HL-60 (cell line): ENCODE data around the gene ARFGAP3.

ENCODE experiments used
- DNase-seq, 2 experiments: peaks; one replicate each; pipeline ENCODE4 v3.0.0-alpha.2; 2010 to 2020; ENCODE audit warnings: low read depth in 1 of 2, low spot score in 1 of 2
- H3K27ac ChIP-seq: fragments of 250-450 bp; sonication (Bioruptor Pico); replicated peaks from 2 replicates; pipeline ENCODE4 v1.5.1; 2020; ENCODE audit warnings: mild to moderate bottlenecking, moderate library complexity
- H3K27me3 ChIP-seq: fragments of 250-450 bp; sonication (Bioruptor Pico); 2 replicates; pipeline ENCODE4 v1.5.1; 2021; ENCODE audit warnings: mild to moderate bottlenecking, moderate library complexity; ENCODE audit not compliant: insufficient read depth, poor library complexity, severe bottlenecking
- H3K4me3 ChIP-seq: replicated peaks from 2 replicates; pipeline ENCODE4 v1.5.1; 2011; ENCODE audit warnings: mild to moderate bottlenecking, control low read depth, low read length; ENCODE audit not compliant: insufficient read depth
- GABPA ChIP-seq: IDR thresholded peaks from 2 replicates; pipeline ENCODE4 v1.6.1; 2012; ENCODE audit warnings: low read depth
- POLR2AphosphoS5 ChIP-seq: IDR thresholded peaks from 2 replicates; pipeline ENCODE4 v1.6.1; 2012; ENCODE audit warnings: low read depth
- SPI1 ChIP-seq: IDR thresholded peaks from 2 replicates; pipeline ENCODE4 v1.6.1; 2012; ENCODE audit warnings: low read depth, mild to moderate bottlenecking, borderline replicate concordance
- TF ChIP-seq, protein P1 (sequence below): IDR thresholded peaks from one replicate; pipeline ENCODE4 v1.5.1; 2011; ENCODE audit warnings: low read length, control low read depth, inconsistent platforms; ENCODE audit not compliant: insufficient read depth
- TF ChIP-seq, protein P2 (sequence below): IDR thresholded peaks from 2 replicates; pipeline ENCODE4 v1.6.1; 2012; ENCODE audit warnings: low read depth; ENCODE audit not compliant: insufficient replicate concordance

The ARFGAP3 gene

DNA sequence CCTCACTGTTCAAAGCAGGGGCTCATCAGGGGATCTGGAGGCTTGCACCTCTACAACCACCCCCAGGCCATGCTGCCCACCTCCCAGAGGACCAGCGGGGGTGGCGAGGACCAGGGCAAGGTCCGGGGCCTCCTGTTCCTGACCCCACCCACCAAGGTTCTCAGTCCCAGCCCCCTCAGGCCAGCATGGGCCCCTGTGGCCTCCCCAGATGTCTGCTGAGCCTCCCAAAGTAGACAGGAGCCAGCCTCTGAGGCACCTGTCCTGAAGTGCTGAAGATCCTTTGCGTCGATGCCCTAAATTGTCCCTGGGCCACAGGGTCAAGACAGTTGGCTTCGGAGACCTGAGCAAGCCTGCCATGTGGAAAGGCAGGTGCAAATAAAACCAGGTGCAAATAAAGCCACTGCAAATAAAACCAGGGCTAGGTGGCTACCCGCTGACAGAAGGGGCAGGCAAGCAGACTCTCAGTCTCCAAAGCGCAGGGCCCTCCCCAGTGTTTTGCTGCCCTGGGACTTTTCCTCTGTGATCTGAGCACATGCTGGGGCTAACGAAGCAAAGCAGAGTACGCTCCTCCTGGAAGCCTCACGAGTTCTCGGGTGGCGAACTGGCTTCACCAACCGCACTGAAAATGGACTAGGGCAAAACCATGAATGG lies 22.4 kb upstream of the ARFGAP3 start:
- Histone ChIP-seq H3K4me3 (no peak overlapping the region), H3K27me3 (no peaks in the 10 kb centered on the region), H3K27ac (no peak overlapping the region)
- no peak for DNase-seq
- no peak for TF ChIP-seq POLR2AphosphoS5
- TF ChIP-seq SPI1, result no peak
- TF ChIP-seq, protein P1, sequence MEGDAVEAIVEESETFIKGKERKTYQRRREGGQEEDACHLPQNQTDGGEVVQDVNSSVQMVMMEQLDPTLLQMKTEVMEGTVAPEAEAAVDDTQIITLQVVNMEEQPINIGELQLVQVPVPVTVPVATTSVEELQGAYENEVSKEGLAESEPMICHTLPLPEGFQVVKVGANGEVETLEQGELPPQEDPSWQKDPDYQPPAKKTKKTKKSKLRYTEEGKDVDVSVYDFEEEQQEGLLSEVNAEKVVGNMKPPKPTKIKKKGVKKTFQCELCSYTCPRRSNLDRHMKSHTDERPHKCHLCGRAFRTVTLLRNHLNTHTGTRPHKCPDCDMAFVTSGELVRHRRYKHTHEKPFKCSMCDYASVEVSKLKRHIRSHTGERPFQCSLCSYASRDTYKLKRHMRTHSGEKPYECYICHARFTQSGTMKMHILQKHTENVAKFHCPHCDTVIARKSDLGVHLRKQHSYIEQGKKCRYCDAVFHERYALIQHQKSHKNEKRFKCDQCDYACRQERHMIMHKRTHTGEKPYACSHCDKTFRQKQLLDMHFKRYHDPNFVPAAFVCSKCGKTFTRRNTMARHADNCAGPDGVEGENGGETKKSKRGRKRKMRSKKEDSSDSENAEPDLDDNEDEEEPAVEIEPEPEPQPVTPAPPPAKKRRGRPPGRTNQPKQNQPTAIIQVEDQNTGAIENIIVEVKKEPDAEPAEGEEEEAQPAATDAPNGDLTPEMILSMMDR, result no peak
- no peak for TF ChIP-seq GABPA
- TF ChIP-seq, protein P2, sequence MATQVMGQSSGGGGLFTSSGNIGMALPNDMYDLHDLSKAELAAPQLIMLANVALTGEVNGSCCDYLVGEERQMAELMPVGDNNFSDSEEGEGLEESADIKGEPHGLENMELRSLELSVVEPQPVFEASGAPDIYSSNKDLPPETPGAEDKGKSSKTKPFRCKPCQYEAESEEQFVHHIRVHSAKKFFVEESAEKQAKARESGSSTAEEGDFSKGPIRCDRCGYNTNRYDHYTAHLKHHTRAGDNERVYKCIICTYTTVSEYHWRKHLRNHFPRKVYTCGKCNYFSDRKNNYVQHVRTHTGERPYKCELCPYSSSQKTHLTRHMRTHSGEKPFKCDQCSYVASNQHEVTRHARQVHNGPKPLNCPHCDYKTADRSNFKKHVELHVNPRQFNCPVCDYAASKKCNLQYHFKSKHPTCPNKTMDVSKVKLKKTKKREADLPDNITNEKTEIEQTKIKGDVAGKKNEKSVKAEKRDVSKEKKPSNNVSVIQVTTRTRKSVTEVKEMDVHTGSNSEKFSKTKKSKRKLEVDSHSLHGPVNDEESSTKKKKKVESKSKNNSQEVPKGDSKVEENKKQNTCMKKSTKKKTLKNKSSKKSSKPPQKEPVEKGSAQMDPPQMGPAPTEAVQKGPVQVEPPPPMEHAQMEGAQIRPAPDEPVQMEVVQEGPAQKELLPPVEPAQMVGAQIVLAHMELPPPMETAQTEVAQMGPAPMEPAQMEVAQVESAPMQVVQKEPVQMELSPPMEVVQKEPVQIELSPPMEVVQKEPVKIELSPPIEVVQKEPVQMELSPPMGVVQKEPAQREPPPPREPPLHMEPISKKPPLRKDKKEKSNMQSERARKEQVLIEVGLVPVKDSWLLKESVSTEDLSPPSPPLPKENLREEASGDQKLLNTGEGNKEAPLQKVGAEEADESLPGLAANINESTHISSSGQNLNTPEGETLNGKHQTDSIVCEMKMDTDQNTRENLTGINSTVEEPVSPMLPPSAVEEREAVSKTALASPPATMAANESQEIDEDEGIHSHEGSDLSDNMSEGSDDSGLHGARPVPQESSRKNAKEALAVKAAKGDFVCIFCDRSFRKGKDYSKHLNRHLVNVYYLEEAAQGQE, result no peak

DNA sequence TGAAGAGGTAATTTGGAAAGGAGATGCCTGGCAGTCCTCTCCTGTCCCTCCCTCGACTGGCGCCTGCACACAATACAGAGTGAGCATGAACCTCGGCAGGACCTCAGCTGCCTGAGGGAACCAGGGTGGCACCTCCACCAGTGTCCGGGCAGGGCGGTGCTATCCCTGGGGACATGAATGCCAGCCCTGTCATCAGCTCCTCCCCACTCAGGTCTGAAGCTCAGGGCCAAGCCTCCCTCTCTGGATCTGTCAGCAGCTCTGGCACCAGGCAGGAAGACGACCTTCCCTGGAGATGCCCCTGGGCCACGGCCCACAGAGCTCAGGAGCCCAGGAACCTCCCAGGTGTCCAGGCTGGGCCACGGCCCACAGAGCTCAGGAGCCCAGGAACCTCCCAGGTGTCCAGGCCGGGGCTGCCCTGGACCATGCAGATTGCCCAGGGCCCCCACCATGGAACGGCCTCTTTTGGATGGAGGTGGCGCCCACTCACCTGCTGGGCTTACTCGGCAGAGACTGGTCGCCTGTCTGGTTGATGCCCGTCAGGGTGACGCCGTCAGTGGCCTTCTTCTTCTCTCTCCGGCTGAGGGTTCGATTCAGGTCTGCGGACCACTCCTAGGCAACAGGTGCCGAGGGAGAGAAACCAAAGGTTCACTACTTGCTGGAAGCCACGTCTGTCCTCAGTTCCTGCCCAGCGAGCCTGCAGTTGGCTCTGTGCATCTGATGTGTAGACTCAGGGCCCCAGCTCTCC lies 21.7 kb upstream of the ARFGAP3 start:
- H3K27me3 ChIP-seq, result no peaks in the 10 kb centered on the region
- H3K4me3 ChIP-seq, result no peak overlapping the region
- H3K27ac ChIP-seq, result no peak overlapping the region
- TF ChIP-seq, protein P2, result no peak
- TF ChIP-seq SPI1 (no peak), GABPA (no peak), POLR2AphosphoS5 (no peak)
- TF ChIP-seq, protein P1, result no peak
- DNase-seq, result no peak

DNA sequence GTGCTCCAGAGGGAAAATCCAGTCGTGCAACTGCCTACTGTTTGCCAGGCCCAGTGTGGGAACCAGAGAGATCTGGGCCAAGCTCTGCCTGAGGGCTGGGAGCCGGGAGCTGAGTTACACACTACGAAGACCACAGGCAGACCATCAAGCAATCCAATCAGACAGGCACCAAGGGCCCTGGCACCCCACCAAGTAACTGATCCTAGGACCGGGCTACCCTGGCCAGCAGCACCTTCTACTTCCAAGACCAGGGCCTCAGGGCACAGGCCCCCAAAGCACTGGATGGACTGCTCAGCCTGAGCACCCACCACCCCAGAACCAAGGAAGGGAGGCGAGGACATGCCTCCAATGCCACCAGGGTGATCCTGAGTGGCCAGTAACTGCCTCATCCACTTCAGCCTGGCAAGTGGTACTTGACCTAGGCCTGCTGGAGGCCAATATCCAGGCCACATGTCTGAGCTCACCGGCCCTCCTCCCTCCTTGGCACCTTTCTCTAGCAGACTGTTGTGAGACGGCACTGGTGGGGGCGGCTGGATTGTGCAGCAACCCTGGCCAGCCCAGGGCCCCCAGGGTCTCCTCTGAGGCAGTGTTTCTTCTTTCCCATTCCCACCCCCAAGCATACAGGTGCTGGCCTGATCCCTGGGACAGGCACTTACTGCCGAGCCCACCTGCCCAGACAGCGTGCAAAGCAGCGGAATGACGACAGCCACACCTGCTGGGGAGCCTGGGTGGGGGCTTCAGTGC lies 20.7 kb upstream of the ARFGAP3 start:
- no peak for DNase-seq
- TF ChIP-seq, protein P1, result no peak
- TF ChIP-seq GABPA (no peak), POLR2AphosphoS5 (no peak), SPI1 (no peak)
- TF ChIP-seq, protein P2, result no peak

More for the DNA sequence above, 20.7 kb upstream of the ARFGAP3 start:
- Histone ChIP-seq H3K27ac (no peak overlapping the region), H3K4me3 (no peak overlapping the region), H3K27me3 (no peaks in the 10 kb centered on the region)
